OCI-LY1 (cell line): ENCODE data around the gene TXNL4A.

Experiments
- CTCF ChIP-seq: fragments of 200-600 bp; sonication (generic), shearing (Covaris generic); IDR thresholded peaks from 2 replicates; pipeline ENCODE4 v1.5.1; 2017; ENCODE audit warnings: mild to moderate bottlenecking, antibody characterized with exemption, low read length, moderate library complexity, mixed read lengths
- EZH2 ChIP-seq: fragments of 200-600 bp; sonication (generic), shearing (Covaris generic); IDR thresholded peaks from 2 replicates; pipeline ENCODE4 v1.8.0; 2017; ENCODE audit warnings: borderline replicate concordance, mixed run types, mild to moderate bottlenecking, antibody characterized with exemption, low read length, moderate library complexity, mixed read lengths

- TF ChIP-seq CTCF (no peak), EZH2 (no peak)
Measured at GRCh38 chr18:79926306-79926705, 62.1 kb downstream of the TXNL4A start.
